ENCODE results near the gene MMP19.
A peak's percentile ranks its signal among the peaks of the same experiment; 100 is the strongest.
"Not testable (repeated sequence)": the region's sequence is repeated elsewhere in the genome, so short reads cannot be mapped to it uniquely, and the experiment has no call there.

MMP19 gene, protein sequence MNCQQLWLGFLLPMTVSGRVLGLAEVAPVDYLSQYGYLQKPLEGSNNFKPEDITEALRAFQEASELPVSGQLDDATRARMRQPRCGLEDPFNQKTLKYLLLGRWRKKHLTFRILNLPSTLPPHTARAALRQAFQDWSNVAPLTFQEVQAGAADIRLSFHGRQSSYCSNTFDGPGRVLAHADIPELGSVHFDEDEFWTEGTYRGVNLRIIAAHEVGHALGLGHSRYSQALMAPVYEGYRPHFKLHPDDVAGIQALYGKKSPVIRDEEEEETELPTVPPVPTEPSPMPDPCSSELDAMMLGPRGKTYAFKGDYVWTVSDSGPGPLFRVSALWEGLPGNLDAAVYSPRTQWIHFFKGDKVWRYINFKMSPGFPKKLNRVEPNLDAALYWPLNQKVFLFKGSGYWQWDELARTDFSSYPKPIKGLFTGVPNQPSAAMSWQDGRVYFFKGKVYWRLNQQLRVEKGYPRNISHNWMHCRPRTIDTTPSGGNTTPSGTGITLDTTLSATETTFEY

DNA sequence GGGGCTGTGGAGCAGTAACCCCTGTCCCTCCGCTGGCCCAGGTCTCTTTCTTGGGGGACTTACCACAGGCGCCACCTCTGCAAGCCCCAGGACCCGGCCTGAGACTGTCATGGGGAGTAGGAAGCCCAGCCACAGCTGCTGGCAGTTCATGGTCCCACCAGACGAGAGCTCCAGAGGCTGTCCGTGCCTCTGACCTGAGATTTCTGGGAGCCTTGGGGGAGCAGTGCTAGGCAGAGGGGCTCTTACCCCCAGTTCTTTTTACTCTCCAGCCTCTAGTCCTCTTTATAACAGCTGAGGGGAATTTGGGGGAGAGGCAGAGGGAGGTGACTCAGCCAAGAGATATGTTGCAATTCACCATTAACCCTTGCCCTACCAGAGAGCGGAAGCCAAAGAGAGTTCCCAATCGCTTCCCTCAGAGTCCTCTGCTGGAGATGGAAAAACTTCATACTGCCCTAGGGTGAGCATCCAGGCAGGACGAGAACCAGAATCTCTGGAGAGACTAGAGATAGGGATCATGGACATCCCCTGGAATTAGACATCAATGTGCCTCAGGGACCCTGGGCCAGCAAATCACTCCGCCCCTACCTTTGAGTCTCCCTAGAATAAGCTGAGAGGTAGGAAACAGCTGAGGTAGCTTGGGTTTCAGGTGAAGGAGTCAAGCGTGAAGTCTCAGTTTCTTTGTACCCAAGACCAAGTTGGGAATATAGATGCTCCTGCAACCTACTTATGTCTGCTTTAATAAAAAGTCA lies at the start of gene MMP19:
Gene MMP19, minus strand, starts transcription at position 256 of the 749 bp plus-strand sequence. Its CDS starts 106 bp downstream, at position 150.
- DNase-seq (ENCODE audit: low read depth in 2 of 2) = peak; percentile 57 to 58

DNA sequence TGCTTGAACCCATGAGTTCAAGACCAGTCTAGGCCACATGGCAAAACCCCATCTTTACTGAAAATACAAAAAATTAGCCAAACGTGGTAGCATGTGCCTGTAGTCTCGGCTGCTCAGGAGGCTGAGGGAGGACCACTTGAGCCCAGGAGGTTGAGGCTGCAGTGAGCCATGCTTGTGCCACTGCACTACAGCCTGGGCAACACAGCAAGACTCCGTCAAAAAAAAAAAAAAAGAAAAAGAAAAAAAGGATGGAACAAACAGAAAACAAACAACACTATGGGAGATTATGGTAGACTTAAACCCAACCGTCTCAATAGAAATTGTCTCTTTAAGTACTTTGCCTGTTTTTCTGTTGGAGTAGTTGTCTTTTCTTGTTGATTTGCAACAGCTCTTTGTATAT lies 48.6 kb upstream of the MMP19 start:
- no peak for DNase-seq (ENCODE audit: low read depth in 2 of 2)

DNA sequence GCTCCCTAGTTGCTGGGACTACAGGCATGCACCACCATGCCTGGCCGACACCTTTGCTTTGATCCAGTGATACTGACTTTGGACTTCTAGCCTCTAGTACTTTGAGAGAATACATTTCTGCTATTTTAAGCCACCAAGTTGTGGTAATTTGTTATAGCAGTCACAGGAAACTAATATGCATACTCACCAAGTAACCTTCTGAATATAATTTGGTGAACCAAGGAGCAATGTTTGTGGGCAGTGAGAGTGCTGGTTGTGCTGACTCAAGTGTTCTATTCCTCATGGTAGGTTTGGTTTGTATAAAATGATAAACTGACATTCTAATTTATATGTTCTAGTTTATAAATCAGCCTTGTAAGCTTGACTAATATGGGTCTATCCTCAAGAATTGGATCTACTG lies 42.4 kb upstream of the MMP19 start:
- DNase-seq (ENCODE audit: low read depth in 2 of 2) = no peak

DNA sequence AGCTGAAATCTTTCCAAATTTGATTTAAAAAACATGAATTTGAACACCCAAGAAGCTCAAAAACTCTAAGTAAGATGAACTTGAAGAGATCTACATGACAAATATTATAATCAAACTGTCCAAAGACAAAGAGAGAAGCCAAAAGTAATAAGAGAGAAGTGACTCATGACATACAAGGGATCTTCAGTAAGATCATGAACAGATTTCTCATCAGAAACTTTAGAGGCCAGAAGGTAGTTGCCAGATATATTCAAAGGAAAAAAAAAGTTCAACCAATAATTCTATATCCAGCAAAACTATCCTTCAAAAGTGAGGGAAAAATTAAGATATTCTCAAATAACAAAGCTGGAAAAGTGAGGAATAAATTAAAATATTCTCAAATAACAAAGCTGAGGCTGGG lies 35.1 kb upstream of the MMP19 start:
- no peak for DNase-seq (ENCODE audit: low read depth in 2 of 2)

DNA sequence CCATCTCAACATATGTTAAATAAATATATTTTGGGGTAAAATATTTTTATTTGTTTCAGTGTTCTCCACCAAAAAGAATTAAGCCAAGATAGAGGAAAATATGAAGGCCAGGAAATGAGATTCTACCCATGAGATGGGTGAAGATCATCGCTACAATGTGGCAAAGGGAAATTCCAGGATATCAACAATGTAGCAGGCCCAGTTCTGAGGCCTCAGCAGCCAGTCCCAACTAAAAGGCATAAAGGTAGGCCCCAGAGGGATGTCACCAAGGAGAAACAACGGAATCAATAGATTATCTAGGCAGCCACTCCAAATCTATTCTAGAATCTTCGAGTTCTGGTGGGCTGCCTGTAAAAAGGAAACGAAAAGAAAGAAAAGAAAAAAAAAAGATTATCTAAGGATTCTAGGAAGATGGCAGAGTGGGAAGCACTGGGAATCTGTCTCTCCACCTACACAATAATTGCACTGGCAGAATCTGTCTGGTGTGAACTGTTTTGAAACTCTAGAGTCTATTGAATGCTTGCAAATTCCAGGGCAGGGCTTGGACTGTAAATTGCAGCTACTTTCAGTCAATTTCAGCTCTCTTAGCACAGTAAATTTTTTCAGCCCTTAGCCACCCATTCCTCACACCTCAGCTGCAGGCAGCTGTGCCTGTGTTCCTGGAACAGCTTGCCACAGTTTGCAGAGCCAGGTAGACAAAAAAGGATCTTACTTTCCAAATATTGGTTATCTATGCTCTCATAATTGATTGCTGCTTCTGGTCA lies 33.1 kb upstream of the MMP19 start:
- no peak for DNase-seq (ENCODE audit: low read depth in 2 of 2)

DNA sequence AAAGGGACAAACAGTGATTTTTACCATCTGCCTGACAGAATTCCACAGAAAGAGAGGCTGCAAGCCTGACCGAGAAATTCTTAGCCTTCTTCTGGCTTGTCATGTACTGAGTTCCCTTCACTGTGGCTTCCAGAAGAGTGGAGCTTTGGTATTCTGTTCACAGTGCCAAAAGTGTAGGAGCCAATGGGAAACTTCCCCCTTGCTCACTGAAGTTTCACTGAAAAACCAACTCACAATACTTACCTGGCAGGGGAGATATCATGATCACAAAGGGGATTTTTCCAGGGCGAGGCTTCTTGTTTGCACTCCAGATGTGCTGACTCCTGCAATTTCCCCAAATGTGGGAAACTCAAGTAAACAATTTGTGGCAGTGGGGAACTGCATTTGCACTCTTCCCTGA lies 31.7 kb upstream of the MMP19 start:
- no peak for DNase-seq (ENCODE audit: low read depth in 2 of 2)

DNA sequence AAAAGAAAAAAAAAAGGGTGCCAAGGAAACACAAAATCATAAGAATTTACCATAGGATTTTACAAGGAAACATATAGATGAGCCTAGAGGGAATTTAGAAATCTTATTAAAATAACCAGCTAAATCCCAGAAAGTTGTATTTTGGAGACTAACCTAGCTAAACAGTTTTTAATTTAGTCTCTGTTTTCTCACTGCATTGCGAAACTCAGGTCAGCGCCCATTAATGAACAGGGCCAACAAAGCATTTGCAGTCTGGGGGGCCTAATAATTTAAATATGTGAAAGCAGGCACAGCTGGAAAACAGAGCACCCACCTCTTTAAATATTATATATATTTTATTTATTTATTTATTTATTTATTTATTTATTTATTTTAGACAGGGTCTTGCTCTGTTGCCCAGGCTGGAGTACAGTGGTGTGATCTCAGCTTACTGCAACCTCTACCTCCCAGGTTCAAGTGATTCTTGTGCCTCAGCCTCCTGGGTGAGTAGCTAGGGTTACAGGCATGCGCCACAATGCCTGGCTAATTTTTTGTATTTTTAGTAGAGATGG lies 23.8 kb upstream of the MMP19 start:
- not testable (repeated sequence) for DNase-seq (ENCODE audit: low read depth in 2 of 2)

DNA sequence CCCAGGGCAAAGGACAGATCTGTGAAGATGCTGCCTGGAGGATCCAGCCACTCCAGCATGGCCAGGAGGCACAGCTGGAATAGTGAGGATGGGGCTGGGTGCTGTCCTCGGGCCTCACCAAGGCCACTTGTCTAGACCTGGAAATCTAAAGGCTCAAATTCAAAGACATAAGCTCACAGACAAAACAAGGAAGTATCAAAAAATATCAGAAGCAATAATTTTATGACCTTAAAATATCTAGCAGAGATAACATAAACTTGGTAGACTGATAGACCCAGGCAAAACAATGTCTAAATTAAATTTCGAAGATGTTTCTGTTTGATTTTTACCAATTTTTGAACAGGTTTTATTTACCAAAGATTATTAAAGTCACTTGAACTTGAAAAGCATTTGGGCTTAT lies 22.6 kb upstream of the MMP19 start:
- DNase-seq (ENCODE audit: low read depth in 2 of 2) = no peak

DNA sequence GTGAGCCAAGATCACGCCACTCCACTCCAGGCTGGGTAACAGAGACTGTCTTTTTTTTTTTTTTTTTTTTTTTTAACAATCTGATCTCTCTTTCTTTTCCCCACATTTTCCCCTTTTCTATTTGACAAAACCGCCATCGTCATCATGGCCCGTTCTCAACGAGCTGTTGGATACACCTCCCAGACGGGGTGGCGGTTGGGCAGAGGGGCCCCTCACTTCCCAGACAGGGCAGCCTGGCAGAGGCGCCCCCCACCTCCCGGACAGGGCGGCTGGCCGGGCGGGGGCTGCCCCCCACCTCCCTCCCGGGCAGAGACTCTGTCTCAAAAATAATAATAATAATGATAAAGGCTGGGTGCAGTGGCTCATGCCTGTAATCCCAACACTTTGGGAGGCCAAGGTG lies 20.2 kb upstream of the MMP19 start:
- DNase-seq (ENCODE audit: low read depth in 2 of 2) = not testable (repeated sequence)

DNA sequence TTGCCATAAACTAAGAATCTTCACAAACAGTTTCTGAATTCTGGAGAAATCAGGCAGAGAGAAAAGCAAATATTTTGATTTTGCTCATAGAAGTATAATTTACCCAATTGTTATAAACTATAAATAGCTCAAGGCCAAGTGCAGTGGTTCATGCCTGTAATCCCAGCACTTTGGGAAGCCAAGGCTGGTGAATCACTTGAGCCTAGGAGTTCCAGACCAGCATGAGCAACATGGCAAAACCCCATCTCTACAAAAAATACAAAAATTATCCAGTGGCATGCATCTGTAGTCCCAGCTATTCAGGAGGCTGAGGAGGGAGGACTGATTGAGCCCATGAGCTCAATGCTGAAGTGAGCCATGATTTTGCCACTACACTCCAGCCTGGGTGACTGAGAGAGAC lies 19.6 kb upstream of the MMP19 start:
- DNase-seq (ENCODE audit: low read depth in 2 of 2) = no peak

DNA sequence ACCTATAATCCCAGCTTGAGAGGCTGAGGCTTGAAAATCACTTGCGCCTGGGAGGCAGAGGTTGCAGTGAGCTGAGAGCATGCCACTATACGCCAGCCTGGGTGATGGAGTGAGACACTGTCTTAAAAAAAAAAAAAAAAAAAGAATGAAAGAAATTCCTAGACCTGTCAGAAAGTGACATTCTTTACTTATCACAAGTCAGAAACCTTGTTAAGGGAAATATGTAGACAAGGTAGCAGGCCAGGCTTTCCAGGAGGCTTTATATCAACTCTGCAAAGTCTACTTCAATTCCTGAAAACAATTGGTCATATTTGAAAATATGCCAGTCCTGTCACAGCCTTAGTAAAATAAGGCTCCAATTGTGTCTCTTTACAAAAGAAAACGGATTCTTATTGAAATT lies 19.1 kb upstream of the MMP19 start:
- DNase-seq (ENCODE audit: low read depth in 2 of 2) = no peak

DNA sequence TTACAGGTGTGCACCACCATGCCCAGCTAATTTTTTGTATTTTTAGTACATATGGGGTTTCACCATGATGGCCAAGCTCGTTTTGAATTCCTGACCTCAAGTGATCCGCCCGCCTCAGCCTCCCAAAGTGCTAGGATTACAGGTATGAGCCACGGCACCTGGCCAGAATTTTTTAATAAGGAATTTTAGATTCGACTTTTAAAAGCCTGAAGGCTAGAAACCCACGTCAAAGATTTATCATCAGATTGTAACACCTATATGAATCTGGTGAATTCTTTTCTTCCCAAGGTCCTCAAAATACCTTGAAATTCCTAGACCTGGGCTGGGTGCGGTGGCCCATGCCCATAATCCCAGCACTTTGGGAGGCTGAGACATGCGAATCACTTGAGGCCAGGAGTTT lies 18.7 kb upstream of the MMP19 start:
- DNase-seq (ENCODE audit: low read depth in 2 of 2) = no peak

DNA sequence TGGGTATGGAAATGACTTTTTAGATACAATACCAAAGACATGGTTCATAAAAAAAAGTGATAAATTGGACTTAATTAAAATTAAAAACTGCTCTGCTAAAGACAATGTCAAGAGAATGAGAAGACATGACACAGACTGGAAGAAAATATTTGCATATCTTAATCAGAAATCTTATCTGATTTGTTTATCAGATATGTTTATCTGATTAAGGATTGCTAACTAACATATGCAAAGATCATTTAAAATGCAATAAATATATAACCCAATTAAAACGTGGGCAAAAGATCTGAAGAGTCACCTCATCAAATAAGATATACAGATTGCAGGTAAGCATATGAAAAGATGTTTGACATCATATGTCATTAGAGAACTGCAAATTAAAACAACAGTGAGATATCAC lies 10.0 kb upstream of the MMP19 start:
- no peak for DNase-seq (ENCODE audit: low read depth in 2 of 2)

DNA sequence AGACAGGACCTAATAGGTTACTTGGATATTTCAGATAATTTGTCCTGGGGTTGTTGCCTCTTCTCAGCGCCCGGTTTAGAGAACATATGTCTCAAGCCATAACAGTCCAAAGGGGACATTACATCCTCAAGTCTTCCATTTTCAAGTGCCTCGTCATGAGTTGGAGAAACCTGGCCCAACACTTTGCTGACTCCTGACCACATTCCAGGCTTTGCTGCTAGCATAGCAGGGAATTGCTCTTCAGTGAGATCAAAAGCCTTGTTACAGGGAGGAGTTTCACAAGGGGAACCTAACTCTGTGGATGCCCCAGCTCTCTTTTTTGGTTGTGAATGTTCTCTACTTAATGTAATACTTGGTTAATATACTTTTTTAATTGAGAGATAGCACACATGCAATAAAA lies 8.2 kb upstream of the MMP19 start:
- no peak for DNase-seq (ENCODE audit: low read depth in 2 of 2)

DNA sequence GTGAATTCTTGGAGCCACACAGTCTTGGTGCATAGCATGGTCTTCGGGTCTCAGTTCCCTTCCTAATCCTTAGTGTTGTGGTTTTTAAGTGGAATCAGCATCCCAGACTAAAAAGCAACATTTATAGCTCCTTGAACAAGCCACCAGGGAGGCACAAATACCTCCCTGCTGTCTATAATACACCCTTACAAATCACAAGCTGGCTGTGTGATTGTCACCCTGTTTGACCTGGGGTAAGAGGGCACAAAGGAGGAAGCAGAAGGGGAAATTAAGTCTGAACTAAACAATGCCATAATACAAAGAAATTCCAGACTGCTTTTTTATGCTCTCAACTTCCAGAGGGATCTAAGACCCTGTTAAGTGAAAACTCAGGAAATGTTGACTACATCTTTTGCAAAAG lies 7.7 kb upstream of the MMP19 start:
- no peak for DNase-seq (ENCODE audit: low read depth in 2 of 2)

DNA sequence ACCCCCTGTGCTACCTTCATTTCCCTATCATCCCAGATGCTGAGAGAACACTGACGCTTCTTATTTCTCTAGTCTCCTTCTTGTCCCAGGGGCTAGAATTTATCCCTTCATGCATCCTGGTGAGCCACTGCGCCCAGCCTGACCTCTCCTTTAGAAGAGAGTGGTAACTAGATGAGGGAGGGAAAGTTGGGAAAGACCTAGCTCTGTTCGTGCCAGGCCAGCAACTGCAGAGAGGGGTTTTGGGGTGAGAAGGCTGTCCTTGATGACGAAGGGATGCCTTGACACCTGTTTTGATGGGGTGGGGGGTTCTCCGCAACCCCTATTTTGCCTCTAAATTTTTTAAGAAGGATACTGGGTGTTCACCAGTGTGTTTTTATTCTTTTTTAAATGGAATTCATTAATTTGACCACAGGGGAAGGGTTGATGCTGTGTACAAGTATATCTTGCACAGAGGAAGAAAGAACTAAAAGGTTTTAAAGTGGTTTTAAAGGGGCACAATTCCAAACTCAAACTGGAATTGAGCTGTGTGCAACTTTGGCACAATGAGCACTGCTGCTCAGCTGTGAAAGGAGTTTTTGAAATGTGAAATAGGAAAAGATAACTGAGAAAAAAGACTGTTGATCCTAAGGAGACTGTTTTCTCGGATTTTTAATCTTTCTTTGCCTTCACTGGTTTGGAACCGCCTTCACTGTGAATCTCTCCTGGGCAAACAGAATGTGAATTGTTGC lies 7.0 kb upstream of the MMP19 start:
- no peak for DNase-seq (ENCODE audit: low read depth in 2 of 2)

DNA sequence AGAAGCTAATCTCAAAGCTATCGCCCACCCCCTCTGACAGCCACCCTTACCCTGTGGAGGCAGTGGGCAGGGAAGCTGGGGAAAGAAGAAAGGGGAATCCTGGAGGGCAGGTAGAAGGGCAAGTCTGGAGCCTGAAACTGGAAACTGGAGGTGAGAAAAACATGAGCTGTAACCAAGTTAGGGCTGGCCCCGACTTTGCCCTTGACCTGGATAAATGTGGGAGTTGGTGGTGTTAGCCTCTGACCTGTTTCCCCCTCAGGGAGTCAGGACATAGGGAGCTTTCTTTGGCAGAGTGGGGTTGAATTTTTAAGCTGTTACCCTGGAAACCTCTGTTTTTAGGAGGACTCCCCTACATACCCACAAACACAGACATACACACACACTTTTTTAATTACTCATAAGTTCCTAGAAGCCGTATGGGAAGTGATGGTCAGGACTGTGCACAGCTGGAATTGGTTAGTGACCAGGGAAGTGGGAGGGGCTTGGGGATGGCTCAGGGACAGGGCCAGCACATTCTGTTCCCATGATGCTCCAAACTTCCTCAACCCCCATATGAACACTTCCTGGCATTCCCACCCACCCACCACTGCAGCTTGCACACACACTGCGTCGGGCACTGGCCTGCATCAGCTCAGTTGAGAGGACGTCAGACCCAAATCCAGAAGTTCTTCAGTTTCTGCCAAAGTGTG lies 5.0 kb upstream of the MMP19 start:
- peak; percentile 99 for DNase-seq (ENCODE audit: low read depth in 2 of 2)

DNA sequence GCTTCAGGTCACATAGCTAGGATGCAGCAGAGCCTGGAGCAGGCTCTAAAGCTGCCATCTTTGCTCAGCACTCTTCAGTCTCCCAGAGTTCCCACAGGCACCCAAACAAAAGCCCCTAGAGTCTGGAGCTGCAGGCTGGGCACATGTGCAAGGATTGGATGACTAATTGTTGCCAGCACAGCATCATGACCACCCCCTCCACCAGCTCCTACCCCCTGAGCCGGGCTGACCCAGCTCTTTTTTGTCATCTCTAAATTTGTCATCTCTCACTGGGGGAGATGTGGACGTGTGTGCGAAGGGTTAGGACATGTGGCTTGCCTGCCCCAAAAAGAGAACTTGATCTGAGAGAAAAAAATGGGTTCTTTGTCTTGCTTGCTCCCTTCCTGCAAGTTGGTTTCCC lies 4.3 kb upstream of the MMP19 start:
- peak; percentile 29 to 42 for DNase-seq (ENCODE audit: low read depth in 2 of 2)

DNA sequence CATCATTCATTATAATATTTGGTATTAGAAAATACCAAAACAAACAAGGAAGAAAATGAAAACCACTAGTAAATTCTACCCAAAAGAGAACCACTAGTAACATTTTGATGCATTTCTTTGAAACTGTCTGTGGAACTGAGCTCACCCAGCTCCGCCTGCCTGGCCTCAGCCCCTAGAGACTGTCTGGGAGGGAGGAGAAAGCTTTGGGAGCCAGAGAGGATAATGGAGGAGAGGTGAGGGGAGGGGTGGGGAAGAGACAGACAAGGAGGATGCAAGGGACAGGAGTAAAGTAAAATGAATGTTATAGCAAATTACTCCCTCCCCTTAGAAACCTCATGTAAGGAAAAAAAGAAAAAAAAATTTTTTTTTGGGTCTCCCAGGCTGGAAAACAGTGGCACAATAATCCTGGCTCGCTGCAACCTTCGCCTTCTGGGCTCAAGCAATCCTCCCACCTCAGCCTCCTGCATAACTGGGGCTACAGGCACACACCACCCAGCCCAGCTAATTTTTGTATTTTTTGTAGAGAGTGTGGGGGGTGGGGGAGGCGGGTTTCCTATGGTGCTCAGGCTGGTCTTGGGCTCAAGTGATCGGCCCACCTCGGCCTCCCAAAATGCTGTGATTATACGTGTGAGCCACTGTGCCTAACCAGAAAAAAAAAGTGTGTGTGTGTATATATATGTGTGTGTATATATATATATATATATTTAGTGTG lies 3.2 kb upstream of the MMP19 start:
- no peak for DNase-seq (ENCODE audit: low read depth in 2 of 2)

DNA sequence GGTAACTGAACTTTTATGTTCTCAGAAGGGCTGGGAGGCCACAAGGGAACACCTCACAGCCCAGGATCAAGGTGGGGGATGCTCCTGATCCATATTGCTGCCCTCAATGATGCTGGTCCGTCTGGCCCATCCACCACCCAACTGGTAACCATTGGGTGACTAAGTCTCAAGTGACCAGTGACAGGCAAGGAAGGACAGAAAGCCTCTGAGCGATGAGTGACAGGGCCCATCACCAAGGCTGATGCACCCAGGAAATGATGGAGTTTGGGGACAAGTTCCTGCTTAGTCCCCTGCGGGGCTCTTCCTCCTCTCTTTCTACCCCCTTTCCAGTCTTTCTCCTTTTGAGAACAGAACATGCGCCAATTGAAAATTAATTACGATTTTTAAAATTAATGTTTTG lies 2.6 kb upstream of the MMP19 start:
- DNase-seq (ENCODE audit: low read depth in 2 of 2) = no peak

Data from fibroblast of skin of left biceps (primary cell).